Measurements from ENCODE around the gene UBE2D1. TPM values are rescaled to one million over a fixed set of nuclear protein-coding genes. Genes with fewer than 3 reads are reported as not detected.

The UBE2D1 gene
- total and polyA plus RNA-seq, 2 of the 13 experiments (the other 11 are each of a cell fraction or from before 2014, with no cell fraction given): 6.2 to 13.8 TPM

GRCh38 chr10:58367069-58367468 lies 32.3 kb downstream of the UBE2D1 start:
- Histone ChIP-seq H3K36me3 (replicated peaks in 1 of 2; ENCODE audit: control insufficient read depth in 1 of 2, insufficient read depth in 2 of 2, low read length in 2 of 2) (peaks cover 0 to 14% of the 10 kb centered on the region in 2 experiments; a peak in 2 of 5 replicates), H3K27ac (ENCODE audit: extremely low read length, insufficient read depth, low read length) (no peak overlapping the region), H2AFZ (ENCODE audit: low read length) (no peak overlapping the region), H3K27me3 (ENCODE audit: control insufficient read depth in 1 of 2, insufficient read depth in 2 of 2, low read length in 2 of 2) (no peaks in the 10 kb centered on the region), H3K9ac (ENCODE audit: insufficient read depth, low read depth, low read length) (no peak overlapping the region), H3K9me3 (ENCODE audit: low read length) (no peaks in the 10 kb centered on the region), H3K79me2 (ENCODE audit: insufficient read depth, low read length) (no peaks in the 10 kb centered on the region), H4K20me1 (ENCODE audit: insufficient read depth, low read length) (no peaks in the 10 kb centered on the region), H3K4me2 (ENCODE audit: low read depth, low read length) (no peak overlapping the region), H3K4me1 (ENCODE audit: insufficient read depth, low read length) (no peaks in the 10 kb centered on the region), H3K4me3 (replicated peaks in 1 of 3; ENCODE audit: insufficient read depth in 1 of 3, low read depth in 2 of 3, low read length in 3 of 3) (no peak overlapping the region)
- DNase-seq (ENCODE audit: low spot score) (no peak), ATAC-seq (no peak), FAIRE-seq (no peak)
- POLR2A ChIA-PET: no interaction called here
- in situ Hi-C loops (cut with HindIII; ENCODE audit: extremely low pct_ligation_motif_present, low pct_unique_long_range_greater_than_20kb) (no loop called here), intact Hi-C loops (cut with micrococcal nuclease; ENCODE audit: unreplicated experiment) (no loop called here)
- BruUV-seq (replicated peaks): no TSS peak
- WGBS (ENCODE audit: low lambda C conversion rate): 95% methylated on average over 3 of the region's 3 CpGs
- CTCF ChIA-PET (ENCODE audit: low intra/inter-chr PET ratio, low total read pairs): no interaction called here
- no peak for TF ChIP-seq ZNF776 (CRISPR knock-in tag; IDR thresholded peaks at IDR 0.05)
- no peak for TF ChIP-seq SIX1 (CRISPR knock-in tag; IDR thresholded peaks at IDR 0.05; ENCODE audit: borderline replicate concordance)
- TF ChIP-seq RXRB (CRISPR knock-in tag; IDR thresholded peaks at IDR 0.05; ENCODE audit: borderline replicate concordance): no peak
- no peak for TF ChIP-seq ZNF740 (CRISPR knock-in tag; IDR thresholded peaks at IDR 0.05)
- TF ChIP-seq PCBP1 (IDR thresholded peaks at IDR 0.05; ENCODE audit: borderline replicate concordance, low read depth, low read length): no peak
- no peak for TF ChIP-seq ZC3H13 (CRISPR knock-in tag; IDR thresholded peaks at IDR 0.05)
- no peak for TF ChIP-seq DNMT1 (CRISPR knock-in tag; IDR thresholded peaks at IDR 0.05)
- TF ChIP-seq ZNF558 (CRISPR knock-in tag; IDR thresholded peaks at IDR 0.05; ENCODE audit: borderline replicate concordance): no peak
- no peak for TF ChIP-seq ZBTB39 (CRISPR knock-in tag; IDR thresholded peaks at IDR 0.05)
- TF ChIP-seq NFIC (IDR thresholded peaks at IDR 0.05; ENCODE audit: low read length): no peak
- TF ChIP-seq, protein P1, sequence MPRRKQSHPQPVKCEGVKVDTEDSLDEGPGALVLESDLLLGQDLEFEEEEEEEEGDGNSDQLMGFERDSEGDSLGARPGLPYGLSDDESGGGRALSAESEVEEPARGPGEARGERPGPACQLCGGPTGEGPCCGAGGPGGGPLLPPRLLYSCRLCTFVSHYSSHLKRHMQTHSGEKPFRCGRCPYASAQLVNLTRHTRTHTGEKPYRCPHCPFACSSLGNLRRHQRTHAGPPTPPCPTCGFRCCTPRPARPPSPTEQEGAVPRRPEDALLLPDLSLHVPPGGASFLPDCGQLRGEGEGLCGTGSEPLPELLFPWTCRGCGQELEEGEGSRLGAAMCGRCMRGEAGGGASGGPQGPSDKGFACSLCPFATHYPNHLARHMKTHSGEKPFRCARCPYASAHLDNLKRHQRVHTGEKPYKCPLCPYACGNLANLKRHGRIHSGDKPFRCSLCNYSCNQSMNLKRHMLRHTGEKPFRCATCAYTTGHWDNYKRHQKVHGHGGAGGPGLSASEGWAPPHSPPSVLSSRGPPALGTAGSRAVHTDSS (CRISPR knock-in tag; conservative IDR thresholded peaks at IDR 0.05): no peak
- TF ChIP-seq ZNF841 (CRISPR knock-in tag; IDR thresholded peaks at IDR 0.05; ENCODE audit: borderline replicate concordance): no peak
- TF ChIP-seq ZBTB38 (CRISPR knock-in tag; IDR thresholded peaks at IDR 0.05): no peak
- TF ChIP-seq, protein P2, sequence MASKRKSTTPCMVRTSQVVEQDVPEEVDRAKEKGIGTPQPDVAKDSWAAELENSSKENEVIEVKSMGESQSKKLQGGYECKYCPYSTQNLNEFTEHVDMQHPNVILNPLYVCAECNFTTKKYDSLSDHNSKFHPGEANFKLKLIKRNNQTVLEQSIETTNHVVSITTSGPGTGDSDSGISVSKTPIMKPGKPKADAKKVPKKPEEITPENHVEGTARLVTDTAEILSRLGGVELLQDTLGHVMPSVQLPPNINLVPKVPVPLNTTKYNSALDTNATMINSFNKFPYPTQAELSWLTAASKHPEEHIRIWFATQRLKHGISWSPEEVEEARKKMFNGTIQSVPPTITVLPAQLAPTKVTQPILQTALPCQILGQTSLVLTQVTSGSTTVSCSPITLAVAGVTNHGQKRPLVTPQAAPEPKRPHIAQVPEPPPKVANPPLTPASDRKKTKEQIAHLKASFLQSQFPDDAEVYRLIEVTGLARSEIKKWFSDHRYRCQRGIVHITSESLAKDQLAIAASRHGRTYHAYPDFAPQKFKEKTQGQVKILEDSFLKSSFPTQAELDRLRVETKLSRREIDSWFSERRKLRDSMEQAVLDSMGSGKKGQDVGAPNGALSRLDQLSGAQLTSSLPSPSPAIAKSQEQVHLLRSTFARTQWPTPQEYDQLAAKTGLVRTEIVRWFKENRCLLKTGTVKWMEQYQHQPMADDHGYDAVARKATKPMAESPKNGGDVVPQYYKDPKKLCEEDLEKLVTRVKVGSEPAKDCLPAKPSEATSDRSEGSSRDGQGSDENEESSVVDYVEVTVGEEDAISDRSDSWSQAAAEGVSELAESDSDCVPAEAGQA (IDR thresholded peaks at IDR 0.05; ENCODE audit: low read depth): no peak
- TF ChIP-seq, protein P2 (CRISPR knock-in tag; IDR thresholded peaks at IDR 0.05; ENCODE audit: borderline replicate concordance): no peak
- no peak for TF ChIP-seq HCFC1 (IDR thresholded peaks at IDR 0.05; ENCODE audit: low read depth, low read length)
- no peak for TF ChIP-seq ZNF589 (CRISPR knock-in tag; conservative IDR thresholded peaks at IDR 0.05)

Data from HepG2 (cell line).